Progenitor cell of endocrine pancreas (in vitro differentiated cells): ENCODE results near the gene AASDHPPT. TPM values are rescaled to one million over a fixed set of nuclear protein-coding genes. Genes with fewer than 3 reads are reported as not detected.
"Not testable (repeated sequence)": the region's sequence is repeated elsewhere in the genome, so short reads cannot be mapped to it uniquely, and the experiment has no call there.

ENCODE experiments used
- DNase-seq: peaks from one replicate; pipeline ENCODE4 v3.0.0; 2021; ENCODE audit warnings: low spot score; ENCODE audit not compliant: unreplicated experiment
- H3K27ac Mint-ChIP-seq: 2 replicates; pipeline ENCODE4 v1.8.0; 2021; ENCODE audit warnings: mild to moderate bottlenecking, moderate library complexity, mixed read lengths
- H3K27me3 Mint-ChIP-seq: 2 replicates; pipeline ENCODE4 v1.8.0; 2021; ENCODE audit warnings: mixed read lengths
- H3K36me3 Mint-ChIP-seq: 2 replicates; pipeline ENCODE4 v1.8.0; 2022; ENCODE audit warnings: mixed read lengths; ENCODE audit not compliant: insufficient read depth
- H3K4me1 Mint-ChIP-seq: 2 replicates; pipeline ENCODE4 v1.8.0; 2021; ENCODE audit warnings: low read depth, mixed read lengths
- H3K4me3 Mint-ChIP-seq: 2 replicates; pipeline ENCODE4 v1.8.0; 2021; ENCODE audit warnings: low read depth, mild to moderate bottlenecking, moderate library complexity, mixed read lengths
- H3K9me3 Mint-ChIP-seq: 2 replicates; pipeline ENCODE4 v1.8.0; 2021; ENCODE audit warnings: low read depth, mixed read lengths
- total RNA-seq: library from RNA; stranded (reverse); gene quantifications from 2 replicates; pipeline ENCODE4 v1.2.1, GENCODE V29; 2021
- TF ChIP-seq, protein P1 (sequence below): fragments of 200-600 bp; sonication (generic); IDR thresholded peaks from one replicate; pipeline ENCODE4 v1.5.0; 2021; ENCODE audit warnings: antibody characterized with exemption, mild to moderate bottlenecking; ENCODE audit not compliant: unreplicated experiment

Gene AASDHPPT
- total RNA-seq, 1 donor from 2014 or later: 56.7 TPM

DNA sequence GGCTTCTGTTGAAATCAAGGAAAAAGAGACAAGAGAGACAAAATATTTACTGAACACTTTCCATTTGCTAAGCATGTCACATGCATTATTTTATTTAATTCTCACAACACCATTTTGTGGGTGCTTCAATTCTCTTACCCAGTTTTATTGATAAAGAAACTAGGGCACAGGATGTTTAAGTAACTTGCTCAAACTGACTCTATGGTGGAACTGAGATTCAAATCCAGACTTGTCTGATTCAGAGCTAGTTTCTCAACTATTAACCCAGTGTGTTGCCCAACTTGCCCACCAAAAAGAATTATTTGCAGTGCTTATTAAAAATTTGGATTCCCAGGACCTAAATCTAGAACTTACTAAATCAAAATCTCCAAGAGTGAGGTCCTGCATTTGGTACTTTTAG lies 33.9 kb upstream of the AASDHPPT start:
- no peaks in the 10 kb centered on the region for H3K36me3 Mint-ChIP-seq
- no peak for DNase-seq
- H3K4me1 Mint-ChIP-seq: no peaks in the 10 kb centered on the region
- TF ChIP-seq, protein P1, sequence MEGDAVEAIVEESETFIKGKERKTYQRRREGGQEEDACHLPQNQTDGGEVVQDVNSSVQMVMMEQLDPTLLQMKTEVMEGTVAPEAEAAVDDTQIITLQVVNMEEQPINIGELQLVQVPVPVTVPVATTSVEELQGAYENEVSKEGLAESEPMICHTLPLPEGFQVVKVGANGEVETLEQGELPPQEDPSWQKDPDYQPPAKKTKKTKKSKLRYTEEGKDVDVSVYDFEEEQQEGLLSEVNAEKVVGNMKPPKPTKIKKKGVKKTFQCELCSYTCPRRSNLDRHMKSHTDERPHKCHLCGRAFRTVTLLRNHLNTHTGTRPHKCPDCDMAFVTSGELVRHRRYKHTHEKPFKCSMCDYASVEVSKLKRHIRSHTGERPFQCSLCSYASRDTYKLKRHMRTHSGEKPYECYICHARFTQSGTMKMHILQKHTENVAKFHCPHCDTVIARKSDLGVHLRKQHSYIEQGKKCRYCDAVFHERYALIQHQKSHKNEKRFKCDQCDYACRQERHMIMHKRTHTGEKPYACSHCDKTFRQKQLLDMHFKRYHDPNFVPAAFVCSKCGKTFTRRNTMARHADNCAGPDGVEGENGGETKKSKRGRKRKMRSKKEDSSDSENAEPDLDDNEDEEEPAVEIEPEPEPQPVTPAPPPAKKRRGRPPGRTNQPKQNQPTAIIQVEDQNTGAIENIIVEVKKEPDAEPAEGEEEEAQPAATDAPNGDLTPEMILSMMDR: no peak
- no peak overlapping the region for H3K27ac Mint-ChIP-seq
- no peaks in the 10 kb centered on the region for H3K9me3 Mint-ChIP-seq
- no peak overlapping the region for H3K4me3 Mint-ChIP-seq
- no peaks in the 10 kb centered on the region for H3K27me3 Mint-ChIP-seq

DNA sequence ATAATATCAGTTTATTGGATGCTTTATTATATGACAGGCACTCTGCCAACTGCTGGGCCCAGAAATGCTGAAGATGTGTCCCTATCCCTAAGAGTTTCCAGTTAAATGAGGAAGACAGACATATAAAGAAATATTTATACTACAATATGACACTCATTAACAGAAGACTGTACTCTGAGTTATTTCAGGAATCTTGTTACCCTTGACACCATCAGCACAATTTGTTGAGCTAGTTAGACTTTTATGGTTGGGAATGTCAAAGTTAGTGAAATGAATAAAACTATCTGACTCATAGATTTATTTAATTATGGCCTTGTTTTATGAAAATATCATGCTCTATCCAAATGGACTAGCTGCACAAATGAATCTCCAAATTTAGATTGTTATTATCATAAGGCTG lies 29.8 kb upstream of the AASDHPPT start:
- no peak overlapping the region for H3K27ac Mint-ChIP-seq
- no peak overlapping the region for H3K4me3 Mint-ChIP-seq
- DNase-seq: no peak
- H3K9me3 Mint-ChIP-seq: no peaks in the 10 kb centered on the region
- peaks cover 4% of the 10 kb centered on the region for H3K4me1 Mint-ChIP-seq
- TF ChIP-seq, protein P1: no peak
- H3K27me3 Mint-ChIP-seq: no peaks in the 10 kb centered on the region
- H3K36me3 Mint-ChIP-seq: no peaks in the 10 kb centered on the region

DNA sequence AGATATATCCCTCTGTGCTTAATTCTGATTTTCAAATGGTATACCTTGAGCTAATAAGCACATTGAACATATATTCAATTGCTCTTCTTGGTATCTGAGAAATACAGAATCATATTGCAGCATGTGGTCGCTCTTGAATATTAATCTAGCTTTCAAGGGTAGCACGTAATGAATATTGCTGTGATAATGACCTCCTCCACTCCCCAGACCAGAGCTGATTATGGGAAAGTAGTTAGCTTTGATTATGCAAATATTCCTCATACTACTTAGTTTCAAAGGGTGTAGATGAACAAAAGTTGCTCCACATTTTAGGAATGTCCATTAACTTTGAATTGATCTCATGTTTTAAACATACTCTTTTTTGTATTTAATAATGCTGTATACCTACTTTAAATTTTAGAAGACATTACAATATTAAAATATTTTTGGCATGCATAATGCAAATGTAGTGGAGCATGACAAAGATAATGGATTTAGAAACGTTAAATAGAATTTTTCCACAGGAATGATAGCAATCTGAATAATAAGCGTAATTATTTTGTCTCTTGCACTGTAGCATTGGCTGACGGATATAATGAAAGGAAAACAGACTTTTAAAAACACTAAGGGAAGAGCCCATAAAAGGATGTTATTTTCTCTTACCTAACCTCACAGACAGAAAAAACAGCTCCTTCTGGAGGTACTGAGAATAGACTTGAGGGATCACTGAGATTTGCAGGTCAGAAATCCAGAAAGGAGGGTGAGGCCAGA lies 27.6 kb upstream of the AASDHPPT start:
- TF ChIP-seq, protein P1: no peak
- peaks cover 4% of the 10 kb centered on the region for H3K4me1 Mint-ChIP-seq
- H3K36me3 Mint-ChIP-seq: no peaks in the 10 kb centered on the region
- H3K4me3 Mint-ChIP-seq: no peak overlapping the region
- H3K27ac Mint-ChIP-seq: no peak overlapping the region
- no peaks in the 10 kb centered on the region for H3K9me3 Mint-ChIP-seq
- DNase-seq: no peak
- no peaks in the 10 kb centered on the region for H3K27me3 Mint-ChIP-seq

DNA sequence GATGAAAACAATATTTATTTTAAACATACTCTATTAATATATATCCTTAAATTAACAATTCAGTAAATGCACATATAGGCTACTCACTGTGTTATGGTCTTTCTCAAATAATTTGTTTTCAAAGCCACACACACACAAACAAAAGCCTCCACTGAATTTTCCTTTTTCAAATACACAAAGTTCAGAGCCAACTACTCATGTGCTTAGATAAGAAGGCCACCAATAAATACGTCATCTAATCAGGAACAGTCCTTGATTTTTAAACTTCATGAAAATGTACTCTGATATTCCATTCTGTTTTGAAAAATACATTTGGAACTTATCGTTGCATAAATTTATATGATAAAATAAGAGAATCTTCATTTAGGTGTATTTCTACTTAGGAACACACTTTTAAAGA lies 26.4 kb upstream of the AASDHPPT start:
- Mint-ChIP-seq H3K4me1 (peaks cover 4% of the 10 kb centered on the region), H3K27ac (no peak overlapping the region), H3K4me3 (no peak overlapping the region), H3K9me3 (no peaks in the 10 kb centered on the region), H3K27me3 (no peaks in the 10 kb centered on the region), H3K36me3 (no peaks in the 10 kb centered on the region)
- TF ChIP-seq, protein P1: no peak
- DNase-seq: no peak

DNA sequence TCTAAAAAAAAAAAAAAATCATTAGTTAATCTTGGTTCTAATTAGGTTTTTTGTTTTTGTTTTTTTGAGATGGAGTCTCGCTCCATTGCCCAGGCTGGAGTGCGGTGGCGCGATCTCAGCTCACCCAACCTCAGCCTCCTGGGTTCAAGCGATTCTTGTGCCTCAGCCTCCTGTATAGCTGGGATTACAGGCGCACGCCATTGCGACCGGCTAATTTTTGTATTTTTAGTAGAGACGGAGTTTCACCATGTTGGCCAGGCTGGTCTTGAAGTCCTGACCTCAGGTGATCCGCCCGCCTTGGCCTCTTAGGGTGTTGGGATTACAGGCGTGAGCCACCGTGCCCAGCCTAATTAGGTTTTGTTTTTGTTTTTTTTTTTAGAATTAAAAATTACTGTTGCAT lies 19.1 kb upstream of the AASDHPPT start:
- DNase-seq, H3K4me3 Mint-ChIP-seq, H3K27me3 Mint-ChIP-seq, H3K27ac Mint-ChIP-seq, H3K4me1 Mint-ChIP-seq, H3K9me3 Mint-ChIP-seq, H3K36me3 Mint-ChIP-seq: not testable (repeated sequence)

DNA sequence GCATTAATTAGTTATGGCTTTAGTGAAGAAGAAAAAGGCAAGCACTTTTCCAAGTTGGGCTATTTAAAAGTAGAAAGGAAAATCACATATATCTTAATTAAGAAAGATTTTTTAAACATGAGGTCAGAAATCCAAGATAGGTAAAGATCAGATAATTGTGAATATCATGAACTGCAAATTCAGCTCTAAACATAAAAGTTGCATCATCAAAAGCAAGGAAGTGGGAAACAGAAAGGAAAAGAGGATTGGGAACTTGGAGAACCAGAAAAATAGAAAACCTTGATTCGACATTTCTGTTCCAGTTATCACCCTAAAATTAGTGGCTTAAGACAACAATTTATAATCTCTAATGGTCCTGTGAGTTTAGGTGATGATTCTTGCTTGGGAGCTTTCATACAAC lies 17.8 kb upstream of the AASDHPPT start:
- DNase-seq: no peak
- Mint-ChIP-seq H3K4me3 (no peak overlapping the region), H3K9me3 (no peaks in the 10 kb centered on the region), H3K36me3 (peaks cover 3% of the 10 kb centered on the region), H3K27me3 (no peaks in the 10 kb centered on the region), H3K27ac (no peak overlapping the region), H3K4me1 (no peaks in the 10 kb centered on the region)
- TF ChIP-seq, protein P1: no peak
